ENCODE data around the gene ABCE1. TPM values are rescaled to one million over a fixed set of nuclear protein-coding genes. Genes with fewer than 3 reads are reported as not detected.

The ABCE1 gene
- total and polyA plus RNA-seq, 2 of the 8 experiments (the other 6 are each of a cell fraction or from before 2014, with no cell fraction given), result 43.7 to 126 TPM

DNA sequence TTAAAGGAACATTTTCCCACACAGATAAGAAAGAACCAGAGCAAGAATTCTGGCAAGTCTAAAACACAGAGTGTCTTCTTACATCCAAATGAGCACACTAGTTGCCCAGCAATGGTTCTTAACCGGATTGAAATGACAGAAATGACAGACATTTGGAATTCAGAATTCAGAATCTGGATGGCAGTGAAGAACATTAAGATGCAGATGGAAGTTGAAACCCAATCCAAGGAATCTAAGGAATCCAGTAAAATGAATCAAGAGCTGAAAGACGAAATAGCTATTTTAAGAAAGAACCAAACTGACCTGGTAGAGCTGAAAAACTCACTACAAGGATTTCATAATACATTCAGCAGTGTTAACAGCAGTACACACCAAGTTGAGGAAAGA is 21.6 kb upstream of the ABCE1 start (continued):
- TF ChIP-seq KDM1A (IDR thresholded peaks at IDR 0.05; ENCODE audit: borderline replicate concordance, low read length), result no peak
- TF ChIP-seq TEAD4 (IDR thresholded peaks at IDR 0.05; ENCODE audit: low read depth, low read length), result no peak
- no peak for TF ChIP-seq CHD2 (IDR thresholded peaks at IDR 0.05; ENCODE audit: low read length)
- TF ChIP-seq FOSL1 (IDR thresholded peaks at IDR 0.05; ENCODE audit: insufficient read depth, low read depth, low read length), result no peak
- TF ChIP-seq, protein P1, sequence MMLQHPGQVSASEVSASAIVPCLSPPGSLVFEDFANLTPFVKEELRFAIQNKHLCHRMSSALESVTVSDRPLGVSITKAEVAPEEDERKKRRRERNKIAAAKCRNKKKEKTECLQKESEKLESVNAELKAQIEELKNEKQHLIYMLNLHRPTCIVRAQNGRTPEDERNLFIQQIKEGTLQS (IDR thresholded peaks at IDR 0.05; ENCODE audit: insufficient read depth, low read depth, low read length), result no peak
- no peak for TF ChIP-seq CEBPB (IDR thresholded peaks at IDR 0.05; ENCODE audit: low read depth, low read length)
- no peak for TF ChIP-seq SIRT6 (IDR thresholded peaks at IDR 0.05; ENCODE audit: low read length)
